Measurements from ENCODE around the gene NUBPL.
A peak's percentile ranks its signal among the peaks of the same experiment; 100 is the strongest.
"Not testable (repeated sequence)": the region's sequence is repeated elsewhere in the genome, so short reads cannot be mapped to it uniquely, and the experiment has no call there.

The NUBPL gene

DNA sequence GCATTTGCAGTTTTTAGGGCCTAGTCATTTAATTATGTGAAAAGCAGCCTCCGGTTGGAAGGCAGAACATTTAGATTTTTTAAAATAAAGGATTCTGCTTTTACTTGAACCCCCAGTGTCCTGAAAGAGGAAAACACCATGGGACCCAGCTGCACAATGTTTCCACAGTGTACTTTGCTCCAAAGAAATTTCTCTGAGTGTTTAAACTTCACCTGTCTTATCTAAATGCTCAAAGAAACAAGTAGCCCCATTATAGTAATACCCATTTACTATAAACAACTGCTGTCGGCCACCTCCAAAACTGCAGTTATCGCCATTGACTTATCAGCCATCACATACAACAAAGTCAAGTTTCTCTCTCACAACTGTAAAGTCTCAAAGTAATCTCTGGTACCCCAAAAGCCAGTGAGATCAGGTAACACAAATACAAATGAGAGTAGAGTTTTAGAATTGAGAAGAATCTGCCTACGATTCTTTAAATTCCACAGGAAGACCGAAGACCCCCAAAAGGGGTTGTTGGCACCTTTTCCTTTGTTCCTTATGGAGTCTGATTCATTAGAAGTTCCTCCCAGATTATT, 205.2 kb downstream of the NUBPL start:
- no peak for DNase-seq
- in situ Hi-C loops (cut with HindIII; ENCODE audit: low pct_ligation_motif_present, low pct_unique_long_range_greater_than_20kb, low sequenced_read_pairs), result no loop called here

DNA sequence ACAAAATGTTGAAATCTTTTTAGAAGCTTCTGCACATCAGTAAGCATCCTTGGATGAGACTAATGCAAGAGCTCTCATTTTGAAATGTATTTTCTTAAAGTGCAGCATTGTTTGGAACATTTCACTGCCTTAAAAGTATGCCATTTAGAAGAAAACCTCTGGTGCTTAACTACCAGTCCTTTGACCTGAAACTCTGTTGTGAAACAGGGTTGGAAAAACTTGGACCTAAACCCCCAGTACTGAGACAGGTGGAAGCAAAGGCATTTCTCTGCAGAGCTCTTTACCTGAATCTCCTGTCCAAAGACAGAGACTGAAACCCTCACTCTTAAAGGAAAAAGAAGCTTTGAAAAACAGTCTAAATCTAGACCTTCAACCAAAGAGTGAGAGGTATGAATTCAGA, 207.2 kb downstream of the NUBPL start:
- no peak for DNase-seq
- in situ Hi-C loops (cut with HindIII; ENCODE audit: low pct_ligation_motif_present, low pct_unique_long_range_greater_than_20kb, low sequenced_read_pairs), result no loop called here

DNA sequence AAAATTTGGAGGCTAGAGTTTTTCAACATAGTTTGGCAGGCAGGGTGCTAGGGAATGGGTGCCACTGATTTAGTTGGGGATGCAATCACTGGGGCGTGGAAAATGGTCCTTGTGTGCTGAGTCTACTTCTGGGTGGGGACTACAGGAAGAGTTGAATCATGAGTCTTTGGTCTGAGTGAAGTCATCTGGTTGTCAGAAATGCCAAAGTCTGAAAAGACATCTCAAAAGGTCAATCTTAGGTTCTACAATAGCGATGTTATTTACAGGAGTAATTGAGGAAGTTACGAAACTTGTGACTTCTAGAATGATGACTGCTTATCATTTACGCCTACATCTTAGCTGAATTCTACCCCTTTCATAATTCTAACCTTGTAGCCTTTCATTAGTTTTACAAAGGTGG, 209.1 kb downstream of the NUBPL start:
- no peak for DNase-seq
- in situ Hi-C loops (cut with HindIII; ENCODE audit: low pct_ligation_motif_present, low pct_unique_long_range_greater_than_20kb, low sequenced_read_pairs), result no loop called here

- in situ Hi-C loops (cut with HindIII; ENCODE audit: low pct_ligation_motif_present, low pct_unique_long_range_greater_than_20kb, low sequenced_read_pairs), result no loop called here
- no peak for DNase-seq
These were observed 213.4 kb downstream of the NUBPL start for GRCh38 chr14:31774567-31774966.

DNA sequence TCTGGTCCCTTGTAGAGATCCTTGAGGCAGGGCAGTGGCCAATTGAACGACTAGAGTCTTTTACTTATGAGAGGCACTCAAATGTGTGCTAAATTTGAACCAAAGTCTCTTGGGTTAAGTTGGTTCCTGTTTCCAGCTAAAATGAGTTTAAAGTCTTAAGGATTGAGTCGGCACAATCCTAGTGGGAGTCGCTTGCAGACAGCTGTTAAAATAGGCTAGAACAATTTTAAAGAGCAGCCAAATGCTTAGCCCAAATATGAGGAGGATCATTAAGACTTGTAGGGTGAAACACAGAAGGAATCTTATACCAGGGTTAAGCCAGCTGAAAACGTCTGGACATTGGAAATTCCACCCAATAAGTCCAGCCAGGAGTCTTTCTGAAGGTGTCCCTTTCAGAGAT, 216.1 kb downstream of the NUBPL start:
- in situ Hi-C loops (cut with HindIII; ENCODE audit: low pct_ligation_motif_present, low pct_unique_long_range_greater_than_20kb, low sequenced_read_pairs), result no loop called here
- no peak for DNase-seq

DNA sequence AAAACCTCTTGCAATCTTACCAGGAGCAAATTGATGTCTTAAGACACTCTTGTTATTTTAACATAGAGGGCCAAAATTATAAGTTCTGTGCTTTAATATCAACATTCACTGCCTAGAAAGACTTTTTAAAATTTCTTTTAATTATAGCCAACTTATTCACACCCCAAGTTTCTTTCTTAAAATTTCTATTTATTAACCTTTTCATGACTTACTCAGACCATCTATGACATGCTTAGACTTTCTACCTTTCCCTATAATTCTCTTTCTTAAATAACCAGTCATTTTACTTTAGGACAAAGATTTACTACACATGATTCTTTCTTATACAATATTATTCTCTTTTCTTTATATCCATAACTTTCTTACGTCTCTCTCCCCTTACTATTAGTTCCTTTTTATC, 220.4 kb downstream of the NUBPL start:
- DNase-seq, result peak; percentile 4
- in situ Hi-C loops (cut with HindIII; ENCODE audit: low pct_ligation_motif_present, low pct_unique_long_range_greater_than_20kb, low sequenced_read_pairs), result no loop called here

- in situ Hi-C loops (cut with HindIII; ENCODE audit: low pct_ligation_motif_present, low pct_unique_long_range_greater_than_20kb, low sequenced_read_pairs), result no loop called here
- no peak for DNase-seq
These were observed 224.4 kb downstream of the NUBPL start for GRCh38 chr14:31785574-31785973.

DNA sequence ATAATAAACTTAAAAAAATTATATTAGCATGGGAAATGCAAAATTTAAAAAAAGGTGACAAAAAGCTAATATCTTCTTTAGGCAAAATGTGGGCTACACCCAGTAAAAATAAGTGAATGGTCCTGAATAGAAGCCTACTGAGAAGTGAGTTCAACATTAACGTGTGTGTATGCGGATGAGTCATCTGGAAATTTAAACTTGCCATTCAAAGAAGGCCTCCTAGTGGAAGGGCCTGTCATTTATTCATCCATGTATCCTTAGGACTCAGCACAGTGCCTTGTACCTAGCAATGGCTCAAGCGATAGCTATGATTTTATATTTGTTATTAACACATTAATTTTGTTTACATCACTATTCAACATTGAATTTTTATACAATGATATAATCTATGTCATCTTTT, 226.2 kb downstream of the NUBPL start:
- in situ Hi-C loops (cut with HindIII; ENCODE audit: low pct_ligation_motif_present, low pct_unique_long_range_greater_than_20kb, low sequenced_read_pairs), result no loop called here

GRCh38 chr14:31788340-31788739, 227.1 kb downstream of the NUBPL start:
- no peak for DNase-seq
- in situ Hi-C loops (cut with HindIII; ENCODE audit: low pct_ligation_motif_present, low pct_unique_long_range_greater_than_20kb, low sequenced_read_pairs), result no loop called here

More for the DNA sequence above, 226.2 kb downstream of the NUBPL start:
- peak; percentile 61 for DNase-seq

DNA sequence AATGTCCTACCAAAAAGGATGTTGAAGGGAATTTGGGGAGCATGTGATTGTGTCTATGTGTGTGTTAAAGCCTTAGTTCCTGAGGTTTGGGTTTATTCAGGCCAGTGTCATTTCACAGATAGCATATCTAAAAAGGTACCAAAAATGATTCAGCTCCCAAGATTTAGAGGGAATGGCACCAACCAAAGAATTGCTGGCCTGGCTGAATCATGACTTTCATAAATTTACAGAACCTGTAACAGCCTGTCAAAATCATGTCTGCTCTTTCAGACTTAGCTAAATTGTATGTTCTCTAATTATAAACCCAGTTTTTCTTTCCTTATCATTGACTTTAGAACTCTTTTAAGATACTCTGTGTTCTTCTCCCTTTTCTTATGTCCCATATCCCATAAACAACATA, 231.5 kb downstream of the NUBPL start:
- in situ Hi-C loops (cut with HindIII; ENCODE audit: low pct_ligation_motif_present, low pct_unique_long_range_greater_than_20kb, low sequenced_read_pairs), result no loop called here
- no peak for DNase-seq

- in situ Hi-C loops (cut with HindIII; ENCODE audit: low pct_ligation_motif_present, low pct_unique_long_range_greater_than_20kb, low sequenced_read_pairs); DNase-seq: not testable (repeated sequence)
These were observed 236.7 kb downstream of the NUBPL start for GRCh38 chr14:31797946-31798345.

- in situ Hi-C loops (cut with HindIII; ENCODE audit: low pct_ligation_motif_present, low pct_unique_long_range_greater_than_20kb, low sequenced_read_pairs), result no loop called here
- no peak for DNase-seq
These were observed 241.6 kb downstream of the NUBPL start for GRCh38 chr14:31802838-31803237.

DNA sequence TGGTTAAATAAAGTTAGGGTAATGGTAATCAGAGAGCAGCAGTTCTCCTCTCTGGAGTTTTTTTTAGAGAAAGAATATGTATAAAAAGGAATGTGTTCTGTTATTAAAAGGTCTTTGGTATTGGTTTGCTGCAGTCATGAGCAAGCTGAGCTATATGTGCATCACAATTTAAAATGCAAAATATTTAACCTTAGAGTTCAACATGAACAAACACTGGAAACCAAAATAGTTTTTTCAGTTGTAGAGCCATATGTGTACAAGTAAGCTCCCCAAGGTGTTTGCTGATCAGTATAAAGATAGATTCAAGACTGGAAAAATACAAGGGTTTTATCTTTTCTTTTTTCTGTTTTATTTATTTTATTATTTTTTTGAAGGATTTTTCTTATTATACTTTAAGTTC, 245.0 kb downstream of the NUBPL start:
- no peak for DNase-seq
- in situ Hi-C loops (cut with HindIII; ENCODE audit: low pct_ligation_motif_present, low pct_unique_long_range_greater_than_20kb, low sequenced_read_pairs), result no loop called here

DNA sequence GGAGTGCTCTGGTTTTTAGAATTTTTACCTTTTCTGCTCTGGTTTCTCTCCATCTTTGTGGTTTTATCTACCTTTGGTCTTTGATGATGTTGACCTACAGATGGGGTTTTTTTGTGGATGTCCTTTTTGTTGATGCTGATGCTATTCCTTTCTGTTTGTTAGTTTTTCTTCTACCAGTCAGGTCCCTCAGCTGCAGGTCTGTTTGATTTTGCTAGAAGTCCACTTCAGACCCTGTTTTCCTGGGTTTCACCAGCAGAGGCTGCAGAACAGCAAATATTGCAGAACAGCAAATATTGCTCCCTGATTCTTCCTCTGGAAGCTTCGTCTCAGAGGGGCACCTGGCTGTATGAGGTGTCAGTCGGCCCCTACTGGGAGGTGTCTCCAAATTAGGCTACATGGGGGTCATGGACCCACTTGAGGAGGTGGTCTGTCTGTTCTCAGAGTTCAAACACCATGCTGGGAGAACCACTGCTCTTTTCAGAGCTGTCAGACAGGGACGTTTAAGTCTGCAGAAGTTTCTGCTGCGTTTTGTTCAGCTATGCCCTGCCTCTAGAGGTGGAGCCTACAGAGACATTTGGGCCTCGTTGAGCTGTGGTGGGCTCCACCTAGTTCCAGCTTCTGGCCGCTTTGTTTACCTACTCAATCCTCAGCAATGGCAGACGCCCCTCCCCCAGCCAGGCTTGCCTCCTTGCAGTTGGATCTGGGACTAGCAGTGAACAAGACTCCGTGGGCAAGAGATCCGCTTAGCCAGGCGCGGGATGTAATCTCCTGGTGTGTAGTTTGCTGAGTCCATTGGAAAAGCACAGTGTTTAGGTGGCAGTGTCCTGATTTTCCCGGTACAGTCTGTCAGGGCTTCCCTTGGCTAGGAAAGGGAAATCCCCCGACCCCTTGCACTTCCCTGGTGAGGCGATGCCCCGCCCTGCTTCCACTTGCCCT, 250.8 kb downstream of the NUBPL start:
- in situ Hi-C loops (cut with HindIII; ENCODE audit: low pct_ligation_motif_present, low pct_unique_long_range_greater_than_20kb, low sequenced_read_pairs); DNase-seq: not testable (repeated sequence)

- in situ Hi-C loops (cut with HindIII; ENCODE audit: low pct_ligation_motif_present, low pct_unique_long_range_greater_than_20kb, low sequenced_read_pairs); DNase-seq: not testable (repeated sequence)
These were observed 252.7 kb downstream of the NUBPL start for GRCh38 chr14:31813724-31814490.

DNA sequence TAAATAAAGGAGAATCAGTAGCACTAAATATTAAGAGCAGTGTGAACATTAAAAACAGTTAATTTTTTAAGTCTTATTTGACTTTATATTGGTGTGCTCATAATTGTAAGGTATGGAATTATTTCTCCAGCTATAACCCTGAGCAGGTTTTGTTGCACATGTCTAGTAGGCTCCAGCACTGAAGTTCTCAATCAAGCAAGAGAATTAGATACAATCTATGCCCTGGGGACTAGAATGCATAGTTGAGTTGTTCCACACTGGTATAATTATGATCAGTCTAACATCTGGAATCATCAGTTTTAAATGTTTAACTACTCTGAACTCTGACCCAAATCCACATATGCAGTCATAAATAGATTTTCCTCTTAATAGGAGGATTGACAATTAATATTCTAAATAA, 258.1 kb downstream of the NUBPL start:
- no peak for DNase-seq
- in situ Hi-C loops (cut with HindIII; ENCODE audit: low pct_ligation_motif_present, low pct_unique_long_range_greater_than_20kb, low sequenced_read_pairs), result no loop called here

GRCh38 chr14:31825459-31825858, 264.3 kb downstream of the NUBPL start:
- in situ Hi-C loops (cut with HindIII; ENCODE audit: low pct_ligation_motif_present, low pct_unique_long_range_greater_than_20kb, low sequenced_read_pairs), result no loop called here
- DNase-seq, result no peak

- in situ Hi-C loops (cut with HindIII; ENCODE audit: low pct_ligation_motif_present, low pct_unique_long_range_greater_than_20kb, low sequenced_read_pairs), result no loop called here
- no peak for DNase-seq
These were observed 266.1 kb downstream of the NUBPL start for GRCh38 chr14:31827325-31827724.
